ENCODE data around the gene FAM187B.

- TF ChIP-seq CTCF (IDR thresholded peaks at IDR 0.05; ENCODE audit: insufficient read depth, low read length) (no peak), REST (IDR thresholded peaks at IDR 0.05; ENCODE audit: insufficient replicate concordance, low read depth) (no peak), POLR2AphosphoS5 (IDR thresholded peaks at IDR 0.05; ENCODE audit: low read depth) (no peak)
Measured at GRCh38 chr19:35254341-35255297, 26.1 kb upstream of the FAM187B start.

Data from HL-60 (cell line).